Measurements from ENCODE around the gene RAP1GAP2. TPM values are rescaled to one million over a fixed set of nuclear protein-coding genes. Genes with fewer than 3 reads are reported as not detected.

Gene RAP1GAP2
- total RNA-seq, 2 experiments from 2014 or later, result 0.31 to 0.50 TPM

GRCh38 chr17:2943981-2944380, 147.7 kb downstream of the RAP1GAP2 start:
- H3K36me3 Mint-ChIP-seq (ENCODE audit: low read depth), result no peaks in the 10 kb centered on the region
- DNase-seq, result no peak
- CTCF ChIA-PET, result interaction anchor here (1.1 to 2.0 kb wide), 2 partner anchors 14 to 69 kb away, joined by 3 to 7 read pairs; no protein-coding TSS in a partner anchor
- peaks cover 24% of the 10 kb centered on the region for H3K4me1 Mint-ChIP-seq (ENCODE audit: low read depth)
- ATAC-seq, result no peak
- H3K27ac Mint-ChIP-seq, result no peak overlapping the region
- POLR2A ChIA-PET, result no interaction called here
- no peaks in the 10 kb centered on the region for H3K27me3 Mint-ChIP-seq
- no peaks in the 10 kb centered on the region for H3K9me3 Mint-ChIP-seq
- TF ChIP-seq, protein P1, sequence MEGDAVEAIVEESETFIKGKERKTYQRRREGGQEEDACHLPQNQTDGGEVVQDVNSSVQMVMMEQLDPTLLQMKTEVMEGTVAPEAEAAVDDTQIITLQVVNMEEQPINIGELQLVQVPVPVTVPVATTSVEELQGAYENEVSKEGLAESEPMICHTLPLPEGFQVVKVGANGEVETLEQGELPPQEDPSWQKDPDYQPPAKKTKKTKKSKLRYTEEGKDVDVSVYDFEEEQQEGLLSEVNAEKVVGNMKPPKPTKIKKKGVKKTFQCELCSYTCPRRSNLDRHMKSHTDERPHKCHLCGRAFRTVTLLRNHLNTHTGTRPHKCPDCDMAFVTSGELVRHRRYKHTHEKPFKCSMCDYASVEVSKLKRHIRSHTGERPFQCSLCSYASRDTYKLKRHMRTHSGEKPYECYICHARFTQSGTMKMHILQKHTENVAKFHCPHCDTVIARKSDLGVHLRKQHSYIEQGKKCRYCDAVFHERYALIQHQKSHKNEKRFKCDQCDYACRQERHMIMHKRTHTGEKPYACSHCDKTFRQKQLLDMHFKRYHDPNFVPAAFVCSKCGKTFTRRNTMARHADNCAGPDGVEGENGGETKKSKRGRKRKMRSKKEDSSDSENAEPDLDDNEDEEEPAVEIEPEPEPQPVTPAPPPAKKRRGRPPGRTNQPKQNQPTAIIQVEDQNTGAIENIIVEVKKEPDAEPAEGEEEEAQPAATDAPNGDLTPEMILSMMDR (IDR thresholded peaks at IDR 0.05), result no peak
- H3K4me3 Mint-ChIP-seq, result no peak overlapping the region
- intact Hi-C loops (cut with micrococcal nuclease), result no loop called here

DNA sequence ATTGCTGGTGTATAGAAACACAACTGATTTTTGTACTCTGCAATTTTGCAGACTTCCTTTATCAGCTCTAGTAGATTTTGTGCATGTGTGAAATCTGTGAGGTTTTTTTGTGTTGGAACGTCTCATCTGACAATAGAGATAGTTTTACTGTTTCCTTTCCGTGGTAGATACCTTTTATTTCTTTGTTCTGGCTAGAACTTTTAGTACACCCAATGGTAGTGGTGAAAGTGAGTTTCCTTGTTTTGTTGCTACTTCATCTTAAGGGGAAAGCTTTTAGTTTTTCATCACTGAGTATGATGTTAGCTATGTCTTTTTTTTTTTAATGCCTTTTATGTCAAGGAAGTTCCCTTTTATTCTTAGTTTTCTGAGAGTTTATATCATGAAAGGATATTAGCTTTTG, 149.1 kb downstream of the RAP1GAP2 start:
- no peak for DNase-seq
- Mint-ChIP-seq H3K4me1 (ENCODE audit: low read depth) (peaks cover 24% of the 10 kb centered on the region), H3K27me3 (no peaks in the 10 kb centered on the region), H3K27ac (no peak overlapping the region), H3K36me3 (ENCODE audit: low read depth) (no peaks in the 10 kb centered on the region), H3K9me3 (no peaks in the 10 kb centered on the region), H3K4me3 (no peak overlapping the region)
- intact Hi-C loops (cut with micrococcal nuclease), result no loop called here
- TF ChIP-seq, protein P1 (IDR thresholded peaks at IDR 0.05), result no peak
- no peak for ATAC-seq
- CTCF ChIA-PET, result interaction anchor here (2.0 kb wide), 1 partner anchor 15 kb away, joined by 7 read pairs; no protein-coding TSS in a partner anchor
- POLR2A ChIA-PET, result no interaction called here

GRCh38 chr17:2946144-2946543, 149.9 kb downstream of the RAP1GAP2 start:
- ChIA-PET POLR2A (no interaction called here), CTCF (no interaction called here)
- no peaks in the 10 kb centered on the region for H3K36me3 Mint-ChIP-seq (ENCODE audit: low read depth)
- H3K9me3 Mint-ChIP-seq, result no peaks in the 10 kb centered on the region
- H3K4me1 Mint-ChIP-seq (ENCODE audit: low read depth), result peaks cover 24% of the 10 kb centered on the region
- ATAC-seq, result no peak
- intact Hi-C loops (cut with micrococcal nuclease), result no loop called here
- no peak for DNase-seq
- H3K4me3 Mint-ChIP-seq, result no peak overlapping the region
- H3K27me3 Mint-ChIP-seq, result no peaks in the 10 kb centered on the region
- no peak overlapping the region for H3K27ac Mint-ChIP-seq
- TF ChIP-seq, protein P1 (IDR thresholded peaks at IDR 0.05), result no peak

GRCh38 chr17:2947588-2947950, 151.3 kb downstream of the RAP1GAP2 start:
- no peaks in the 10 kb centered on the region for H3K36me3 Mint-ChIP-seq (ENCODE audit: low read depth)

GRCh38 chr17:2947996-2948550, 151.8 kb downstream of the RAP1GAP2 start:
- ATAC-seq, result no peak
- CTCF ChIA-PET, result no interaction called here
- TF ChIP-seq, protein P1 (IDR thresholded peaks at IDR 0.05), result no peak
- intact Hi-C loops (cut with micrococcal nuclease), result no loop called here
- Mint-ChIP-seq H3K27me3 (no peaks in the 10 kb centered on the region), H3K27ac (no peak overlapping the region), H3K4me3 (no peak overlapping the region), H3K36me3 (ENCODE audit: low read depth) (no peaks in the 10 kb centered on the region), H3K9me3 (no peaks in the 10 kb centered on the region), H3K4me1 (ENCODE audit: low read depth) (peaks cover 21% of the 10 kb centered on the region)
- no peak for DNase-seq
- POLR2A ChIA-PET, result no interaction called here

More at GRCh38 chr17:2947588-2947950, 151.3 kb downstream of the RAP1GAP2 start:
- CTCF ChIA-PET, result no interaction called here
- intact Hi-C loops (cut with micrococcal nuclease), result no loop called here
- TF ChIP-seq, protein P1 (IDR thresholded peaks at IDR 0.05), result no peak
- Mint-ChIP-seq H3K27me3 (no peaks in the 10 kb centered on the region), H3K9me3 (no peaks in the 10 kb centered on the region), H3K27ac (no peak overlapping the region), H3K4me1 (ENCODE audit: low read depth) (peaks cover 24% of the 10 kb centered on the region), H3K4me3 (no peak overlapping the region)
- ATAC-seq, result no peak
- DNase-seq, result no peak
- POLR2A ChIA-PET, result no interaction called here

Data from activated CD8-positive, alpha-beta T cell treated with anti-CD3 and anti-CD28 coated beads for 36 hours (primary cell).